Natural killer cell (primary cell): Measurements from ENCODE around the gene TFPI. TPM values are rescaled to one million over a fixed set of nuclear protein-coding genes. Genes with fewer than 3 reads are reported as not detected.
"Not testable (repeated sequence)": the region's sequence is repeated elsewhere in the genome, so short reads cannot be mapped to it uniquely, and the experiment has no call there.

Experiments
- ATAC-seq, 3 donors: fragments of 150-1000 bp in 2 of 3; fragments of 200-7000 bp in 1 of 3; cut with Tn5 transposase; 1 replicate in 1 of 3; 2 replicates in 2 of 3; pipeline ENCODE4 v1.10.0; 2021; ENCODE audit warnings: mild to moderate bottlenecking in 2 of 3, moderate library complexity in 2 of 3
- DNase-seq, 2 donors: peaks; one replicate each; pipeline versions ENCODE4 v3.0.0 to v3.0.0-alpha.2; 2013 to 2021; ENCODE audit warnings: mixed read lengths in 1 of 2
- H3K27ac ChIP-seq: one replicate; pipeline ENCODE4 v1.5.1; 2013; ENCODE audit warnings: mild to moderate bottlenecking, low read length
- H3K27me3 ChIP-seq: one replicate; pipeline ENCODE4 v1.6.1; 2013; ENCODE audit warnings: low read length; ENCODE audit not compliant: control insufficient read depth, insufficient read depth
- H3K36me3 ChIP-seq: one replicate; pipeline ENCODE4 v1.6.1; 2013; ENCODE audit warnings: low read length; ENCODE audit not compliant: control insufficient read depth, insufficient read depth
- H3K4me1 ChIP-seq: one replicate; pipeline ENCODE4 v1.6.1; 2013; ENCODE audit warnings: low read length; ENCODE audit not compliant: control insufficient read depth, insufficient read depth
- H3K4me3 ChIP-seq: one replicate; pipeline ENCODE4 v1.5.1; 2013; ENCODE audit warnings: low read length
- H3K9me3 ChIP-seq: one replicate; pipeline ENCODE4 v1.6.1; 2013; ENCODE audit warnings: low read length; ENCODE audit not compliant: control insufficient read depth, insufficient read depth
- H3K27ac Mint-ChIP-seq, 2 donors: one replicate each; pipeline ENCODE4 v1.8.0; 2022; ENCODE audit warnings: mild to moderate bottlenecking in 2 of 2, mixed read lengths in 2 of 2, moderate library complexity in 1 of 2
- H3K27me3 Mint-ChIP-seq, 2 donors: one replicate each; pipeline ENCODE4 v1.8.0; 2022; ENCODE audit warnings: low read depth in 2 of 2, mixed read lengths in 2 of 2
- H3K36me3 Mint-ChIP-seq: one replicate; pipeline ENCODE4 v1.8.0; 2022; ENCODE audit warnings: mixed read lengths
- H3K4me1 Mint-ChIP-seq, 2 donors: one replicate each; pipeline ENCODE4 v1.8.0; 2022; ENCODE audit warnings: mixed read lengths in 2 of 2
- H3K4me3 Mint-ChIP-seq: one replicate; pipeline ENCODE4 v1.8.0; 2022; ENCODE audit warnings: mild to moderate bottlenecking, moderate library complexity, mixed read lengths
- H3K9me3 Mint-ChIP-seq, 2 donors: one replicate each; pipeline ENCODE4 v1.8.0; 2022; ENCODE audit warnings: mixed read lengths in 2 of 2
- CTCF ChIP-seq: fragments of 200-600 bp; IDR thresholded peaks from one replicate; pipeline ENCODE4 v1.8.0; 2022; ENCODE audit warnings: antibody characterized with exemption
- WGBS: methylation state at CpG from one replicate; pipeline ENCODE4 v1.1.7; 2013; ENCODE audit warnings: missing lambda C conversion rate; ENCODE audit not compliant: insufficient coverage; 5-methylcytosine and 5-hydroxymethylcytosine counted together
- intact Hi-C: fragments of 100-400 bp; cut with micrococcal nuclease; formaldehyde crosslinking; loops from one replicate; pipeline ENCODE4 v1.14.2; 2022
- total RNA-seq, 4 donors: library from RNA; stranded (reverse); fragments of 120-200 nt in 1 of 4; gene quantifications; one replicate each; pipeline versions ENCODE4 v1.2.3 to v1.2.4, GENCODE V29; 2013 to 2022

Gene TFPI
- total RNA-seq, 3 donors from 2014 or later (not counting 1 experiment from before 2014, with no cell fraction given) = 0.10 to 1.2 (median 0.23) TPM

GRCh38 chr2:187543488-187543887 is 10.7 kb downstream of the TFPI start:
- Histone ChIP-seq H3K27ac (no peak overlapping the region), H3K4me3 (no peak overlapping the region), H3K27me3 (no peaks in the 10 kb centered on the region), H3K9me3 (no peaks in the 10 kb centered on the region), H3K36me3 (no peaks in the 10 kb centered on the region), H3K4me1 (no peaks in the 10 kb centered on the region)
- H3K27ac Mint-ChIP-seq = no peak overlapping the region
- TF ChIP-seq CTCF = no peak
- H3K27me3 Mint-ChIP-seq = no peaks in the 10 kb centered on the region
- H3K9me3 Mint-ChIP-seq = peaks cover 2 to 7% of the 10 kb centered on the region in 2 donors
- ATAC-seq (no peak), DNase-seq (no peak)
- H3K36me3 Mint-ChIP-seq = no peaks in the 10 kb centered on the region
- intact Hi-C loops = no loop called here
- no peaks in the 10 kb centered on the region for H3K4me1 Mint-ChIP-seq
- no peak overlapping the region for H3K4me3 Mint-ChIP-seq

- no peak overlapping the region for H3K4me3 Mint-ChIP-seq
- no peaks in the 10 kb centered on the region for H3K27me3 Mint-ChIP-seq
- intact Hi-C loops = no loop called here
- H3K36me3 ChIP-seq = no peaks in the 10 kb centered on the region
- ATAC-seq (no peak), DNase-seq (no peak)
- no peak for TF ChIP-seq CTCF
- peaks cover 2 to 7% of the 10 kb centered on the region in 2 donors for H3K9me3 Mint-ChIP-seq
- H3K4me1 Mint-ChIP-seq = no peaks in the 10 kb centered on the region
- WGBS = 86% methylated on average over 2 of the region's 2 CpGs
- H3K27ac Mint-ChIP-seq = no peak overlapping the region
- no peaks in the 10 kb centered on the region for H3K9me3 ChIP-seq
- no peaks in the 10 kb centered on the region for H3K27me3 ChIP-seq
- no peak overlapping the region for H3K4me3 ChIP-seq
- H3K4me1 ChIP-seq = no peaks in the 10 kb centered on the region
- no peak overlapping the region for H3K27ac ChIP-seq
- H3K36me3 Mint-ChIP-seq = no peaks in the 10 kb centered on the region
Measured at GRCh38 chr2:187542123-187542522, 12.1 kb downstream of the TFPI start.

GRCh38 chr2:187541086-187542085 is 12.8 kb downstream of the TFPI start:
- Histone ChIP-seq H3K36me3 (no peaks in the 10 kb centered on the region), H3K9me3 (no peaks in the 10 kb centered on the region), H3K27ac (no peak overlapping the region), H3K4me1 (no peaks in the 10 kb centered on the region), H3K27me3 (no peaks in the 10 kb centered on the region), H3K4me3 (no peak overlapping the region)
- Mint-ChIP-seq H3K4me1 (no peaks in the 10 kb centered on the region), H3K27ac (no peak overlapping the region), H3K36me3 (no peaks in the 10 kb centered on the region), H3K4me3 (no peak overlapping the region), H3K9me3 (peaks cover 2 to 7% of the 10 kb centered on the region in 2 donors), H3K27me3 (no peaks in the 10 kb centered on the region)
- intact Hi-C loops = no loop called here
- TF ChIP-seq CTCF = no peak
- ATAC-seq (no peak), DNase-seq (no peak)
- 89% methylated on average over 4 of the region's 7 CpGs for WGBS

- H3K9me3 Mint-ChIP-seq = peaks cover 17 to 19% of the 10 kb centered on the region in 2 donors
- H3K4me1 Mint-ChIP-seq, ATAC-seq, intact Hi-C loops, H3K27me3 Mint-ChIP-seq, H3K27ac ChIP-seq, H3K4me3 ChIP-seq, H3K27me3 ChIP-seq, DNase-seq, H3K36me3 ChIP-seq, H3K27ac Mint-ChIP-seq, H3K4me1 ChIP-seq, H3K36me3 Mint-ChIP-seq, H3K9me3 ChIP-seq, H3K4me3 Mint-ChIP-seq: not testable (repeated sequence)
- WGBS = 78% methylated on average over 2 of the region's 2 CpGs
Measured at GRCh38 chr2:187538222-187538621, 16.0 kb downstream of the TFPI start.

GRCh38 chr2:187535381-187535780 is 18.9 kb downstream of the TFPI start:
- H3K4me1 ChIP-seq, DNase-seq, intact Hi-C loops, H3K27ac Mint-ChIP-seq, ATAC-seq, H3K27me3 ChIP-seq, H3K9me3 ChIP-seq, H3K4me3 Mint-ChIP-seq, H3K36me3 ChIP-seq, H3K27me3 Mint-ChIP-seq, H3K4me3 ChIP-seq, H3K4me1 Mint-ChIP-seq, H3K27ac ChIP-seq, H3K36me3 Mint-ChIP-seq: not testable (repeated sequence)
- 80% methylated on average over 1 of the region's 1 CpG for WGBS
- peaks cover 12 to 15% of the 10 kb centered on the region in 2 donors for H3K9me3 Mint-ChIP-seq
